Lung (tissue), 12 donors: Measurements from ENCODE around the gene LAMB4. TPM values are rescaled to one million over a fixed set of nuclear protein-coding genes. Genes with fewer than 3 reads are reported as not detected.

Experiments used
- ATAC-seq: fragments of 200-7000 bp; cut with Tn5 transposase; one replicate; pipeline ENCODE4 v1.9.1; 2020; ENCODE audit warnings: moderate number of reproducible peaks; ENCODE audit not compliant: insufficient read depth, low FRiP score
- DNase-seq, 3 donors: peaks; one replicate each; pipeline ENCODE4 v3.0.0-alpha.2; 2013 to 2017
- H3K27ac ChIP-seq, 2 donors: one replicate each; pipeline ENCODE4 v1.5.1; 2013; ENCODE audit warnings: mild to moderate bottlenecking in 2 of 2, moderate library complexity in 2 of 2, control low read depth in 1 of 2, inconsistent platforms in 1 of 2, low read depth in 1 of 2, low read length in 1 of 2
- H3K27me3 ChIP-seq, 3 donors: one replicate each; pipeline ENCODE4 v1.5.1; 2013; ENCODE audit warnings: low read length in 2 of 3; ENCODE audit not compliant: control insufficient read depth in 3 of 3, insufficient read depth in 3 of 3
- H3K36me3 ChIP-seq, 4 donors: one replicate each; pipeline ENCODE4 v1.5.1; 2013; ENCODE audit warnings: low read length in 4 of 4, mild to moderate bottlenecking in 1 of 4, moderate library complexity in 1 of 4; ENCODE audit not compliant: control insufficient read depth in 4 of 4, insufficient read depth in 4 of 4
- H3K4me1 ChIP-seq, 5 donors: one replicate each; pipeline ENCODE4 v1.5.1; 2013; ENCODE audit warnings: low read length in 5 of 5, mild to moderate bottlenecking in 2 of 5, moderate library complexity in 1 of 5; ENCODE audit not compliant: control insufficient read depth in 5 of 5, insufficient read depth in 5 of 5
- H3K4me3 ChIP-seq: one replicate; pipeline ENCODE4 v1.5.1; 2013; ENCODE audit warnings: mild to moderate bottlenecking, control low read depth, moderate library complexity
- H3K9ac ChIP-seq, 2 donors: one replicate each; pipeline ENCODE4 v1.5.1; 2013; ENCODE audit warnings: low read length in 2 of 2, control low read depth in 1 of 2; ENCODE audit not compliant: insufficient read depth in 1 of 2
- H3K9me3 ChIP-seq, 4 donors: one replicate each; pipeline ENCODE4 v1.5.1; 2013; ENCODE audit warnings: low read length in 3 of 4, mild to moderate bottlenecking in 1 of 4, moderate library complexity in 1 of 4; ENCODE audit not compliant: control insufficient read depth in 4 of 4, insufficient read depth in 3 of 4
- CTCF ChIP-seq: IDR thresholded peaks from 2 replicates; pipeline ENCODE4 v1.5.1; 2012; ENCODE audit warnings: mild to moderate bottlenecking; ENCODE audit errors: control extremely low read depth, extremely low read depth
- WGBS, 2 donors: extraction: QIAGEN DNeasy Blood & Tissue Kit; methylation state at CpG; one replicate each; pipeline ENCODE4 v1.1.7; 2013; 5-methylcytosine and 5-hydroxymethylcytosine counted together
- polyA plus RNA-seq, 2 donors: library from polyadenylated mRNA; stranded (reverse); fragments of 200-250 nt; gene quantifications; one replicate each; pipeline ENCODE4 v1.2.1, GENCODE V29; 2013
- total RNA-seq, 2 donors: library from RNA; depleted of rRNA in 1 of 2; stranded (reverse); fragments of >200 nt in 1 of 2; gene quantifications; one replicate each; pipeline ENCODE4 v1.2.1, GENCODE V29; 2014 to 2021
- donor health status: control.
- donor health status: control.
- donor health status: Bipolar disorder and iron deficiency.
- donor health status: healthy.
- donor health status: DM: yes; HTN: yes; CAD: no.

LAMB4 gene
- total and polyA plus RNA-seq, 4 donors: 0.06 to 0.63 (median 0.28) TPM

DNA sequence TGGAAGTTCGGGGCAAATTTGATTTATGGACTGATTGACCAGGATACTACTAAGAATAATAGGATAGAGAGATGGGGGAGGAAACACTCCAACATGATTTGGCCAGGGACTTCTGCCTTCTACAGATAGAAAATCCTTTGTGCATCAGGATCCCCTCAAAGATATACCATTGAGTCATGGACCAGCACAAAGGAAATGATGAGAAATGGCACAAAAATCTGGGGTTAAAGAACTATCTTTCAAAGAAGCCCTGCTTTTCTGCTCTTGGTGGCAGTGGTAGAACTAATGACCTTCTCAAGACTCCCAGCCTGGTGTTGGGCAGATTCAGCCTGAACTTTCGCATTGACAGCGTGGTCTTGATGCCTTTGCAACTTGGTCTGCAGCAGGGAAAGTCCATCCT lies 99.6 kb downstream of the LAMB4 start:
- Histone ChIP-seq H3K4me3 (no peak overlapping the region), H3K27me3 (no peaks in the 10 kb centered on the region), H3K4me1 (peaks cover 0 to 1% (median 0%) of the 10 kb centered on the region in 5 donors), H3K9ac (no peak overlapping the region), H3K36me3 (no peaks in the 10 kb centered on the region), H3K27ac (no peak overlapping the region), H3K9me3 (no peaks in the 10 kb centered on the region)
- ATAC-seq: no peak
- no peak for DNase-seq
- TF ChIP-seq CTCF: no peak
- 88 to 89% methylated on average over 3 of the region's 3 CpGs for WGBS, 2 donors

DNA sequence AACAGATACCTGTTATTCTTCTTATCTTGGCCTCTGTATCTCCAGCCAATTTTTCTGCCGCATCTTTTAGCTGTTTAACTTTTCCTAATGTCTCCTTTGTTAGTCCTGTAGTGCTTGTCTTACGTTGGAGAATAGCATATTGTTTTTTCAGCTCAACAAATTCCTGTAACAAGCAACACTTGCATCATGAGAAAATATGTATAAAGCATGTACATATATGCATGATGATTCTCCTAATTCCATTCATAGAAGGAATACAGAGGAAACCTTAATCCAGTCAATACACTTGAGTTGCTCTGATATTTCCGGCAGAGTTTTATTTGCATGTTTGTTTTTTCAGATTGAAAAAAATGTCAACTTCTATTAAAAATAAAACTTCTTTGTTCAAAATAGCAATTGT lies 101.1 kb downstream of the LAMB4 start:
- ATAC-seq (no peak), DNase-seq (no peak)
- no peak overlapping the region for H3K9ac ChIP-seq
- no peak for TF ChIP-seq CTCF
- no peak overlapping the region for H3K4me3 ChIP-seq
- WGBS, 2 donors: 89 to 93% methylated on average over 3 of the region's 3 CpGs
- H3K36me3 ChIP-seq: no peaks in the 10 kb centered on the region
- H3K4me1 ChIP-seq: peaks cover 0 to 1% (median 0%) of the 10 kb centered on the region in 5 donors
- H3K9me3 ChIP-seq: no peaks in the 10 kb centered on the region
- H3K27ac ChIP-seq: no peak overlapping the region
- H3K27me3 ChIP-seq: no peaks in the 10 kb centered on the region

DNA sequence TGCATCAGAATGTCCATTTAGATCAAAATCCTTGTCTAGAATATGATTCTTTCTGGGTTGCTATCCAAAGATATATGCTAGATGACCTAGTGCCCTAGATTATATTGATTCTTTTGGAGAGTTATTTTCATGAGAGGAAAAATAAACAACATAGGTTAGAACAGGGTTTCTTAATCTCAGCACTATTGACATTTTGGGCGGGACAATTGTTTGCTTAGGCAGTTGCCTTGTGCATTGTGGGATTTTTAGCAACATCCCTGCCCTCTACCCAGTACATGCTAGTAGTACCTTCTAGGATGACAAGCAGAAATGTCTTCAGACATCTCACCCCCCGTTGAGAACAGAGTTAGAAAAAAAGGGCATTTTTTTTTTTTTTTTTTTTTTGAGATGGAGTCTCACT lies 102.0 kb downstream of the LAMB4 start:
- DNase-seq: no peak
- ATAC-seq: no peak
- no peaks in the 10 kb centered on the region for H3K36me3 ChIP-seq
- no peak overlapping the region for H3K27ac ChIP-seq
- no peak for TF ChIP-seq CTCF
- WGBS, 2 donors: 72 to 76% methylated on average over 2 of the region's 2 CpGs
- no peak overlapping the region for H3K4me3 ChIP-seq
- peaks cover 0 to 1% (median 0%) of the 10 kb centered on the region in 5 donors for H3K4me1 ChIP-seq
- no peaks in the 10 kb centered on the region for H3K9me3 ChIP-seq
- no peaks in the 10 kb centered on the region for H3K27me3 ChIP-seq
- no peak overlapping the region for H3K9ac ChIP-seq

DNA sequence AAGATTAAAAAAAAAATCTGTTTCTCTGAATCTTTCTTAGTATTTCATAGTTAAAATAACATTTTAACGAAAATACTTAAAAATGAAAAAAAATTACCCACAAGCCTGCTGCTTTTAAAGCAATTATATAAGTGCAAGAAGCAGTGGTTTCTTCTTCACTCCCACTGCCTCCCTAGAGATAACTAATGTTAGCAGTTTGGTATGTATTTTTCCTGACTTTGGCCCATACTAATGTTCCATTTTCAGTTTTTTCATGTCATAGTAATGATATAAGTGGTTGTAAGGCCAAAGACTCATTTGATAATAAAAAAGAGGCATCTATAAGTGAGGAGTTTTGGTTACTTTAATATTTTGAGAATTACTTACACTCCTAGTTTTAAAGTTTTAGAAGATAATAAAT lies 102.9 kb downstream of the LAMB4 start:
- DNase-seq (no peak), ATAC-seq (no peak)
- peaks cover 0 to 4% (median 0%) of the 10 kb centered on the region in 5 donors for H3K4me1 ChIP-seq
- H3K27ac ChIP-seq: no peak overlapping the region
- TF ChIP-seq CTCF: no peak
- H3K27me3 ChIP-seq: no peaks in the 10 kb centered on the region
- no peak overlapping the region for H3K9ac ChIP-seq
- WGBS, 2 donors: 81 to 100% methylated on average over 1 of the region's 1 CpG
- H3K9me3 ChIP-seq: no peaks in the 10 kb centered on the region
- H3K36me3 ChIP-seq: no peaks in the 10 kb centered on the region
- H3K4me3 ChIP-seq: no peak overlapping the region
